Mucosa of descending colon (tissue), 3 donors: ENCODE data around the gene PTPRN2. TPM values are rescaled to one million over a fixed set of nuclear protein-coding genes. Genes with fewer than 3 reads are reported as not detected.

Experiments
- ATAC-seq: fragments of 200-7000 bp; cut with Tn5 transposase; one replicate; pipeline ENCODE4 v1.9.1; 2020; ENCODE audit warnings: mild to moderate bottlenecking, moderate library complexity
- DNase-seq, 3 donors: peaks; one replicate each; pipeline ENCODE4 v3.0.0-alpha.2; 2020
- H3K36me3 ChIP-seq: fragments of 200-600 bp; one replicate; pipeline ENCODE4 v1.8.0; 2021; ENCODE audit warnings: low read depth, mild to moderate bottlenecking
- H3K4me1 ChIP-seq: fragments of 200-600 bp; one replicate; pipeline ENCODE4 v1.8.0; 2021; ENCODE audit warnings: low read depth, mild to moderate bottlenecking
- H3K4me3 ChIP-seq: fragments of 200-600 bp; one replicate; pipeline ENCODE4 v1.8.0; 2021; ENCODE audit warnings: mild to moderate bottlenecking
- H3K9me3 ChIP-seq: fragments of 200-600 bp; one replicate; pipeline ENCODE4 v1.8.0; 2021; ENCODE audit warnings: mild to moderate bottlenecking
- intact Hi-C, 2 donors: fragments of 100-400 bp; cut with DNase I in 1 of 2; cut with micrococcal nuclease in 1 of 2; formaldehyde crosslinking; loops; one replicate each; pipeline versions ENCODE4 v1.11.0 to v1.11.1; 2022; cut with DNase I, micrococcal nuclease
- total RNA-seq, 3 donors: library from RNA; stranded (reverse); fragmentation: NEBNext Ultra II Directional in 2 of 3; extraction: Animal tissue kit (Norgen Biotek cat#: 25700) in 2 of 3; gene quantifications; one replicate each; pipeline versions ENCODE4 v1.2.1 to v1.2.4, GENCODE V29; 2021 to 2023
- TF ChIP-seq, protein P1 (sequence below): fragments of 200-600 bp; IDR thresholded peaks from one replicate; pipeline ENCODE4 v1.8.0; 2022; ENCODE audit warnings: antibody characterized with exemption, mild to moderate bottlenecking
- donor health status: DM: no; HTN: no; CAD: no; lungs with moderate emphysema.
- donor health status: DM: no; HTN: no; CAD: no.
- donor health status: DM: no; HTN: yes; CAD: no.

PTPRN2 gene
- total RNA-seq, 3 donors from 2014 or later = 12.5 to 28.0 (median 26.2) TPM

GRCh38 chr7:158439035-158439434, 148.6 kb downstream of the PTPRN2 start:
- TF ChIP-seq, protein P1, sequence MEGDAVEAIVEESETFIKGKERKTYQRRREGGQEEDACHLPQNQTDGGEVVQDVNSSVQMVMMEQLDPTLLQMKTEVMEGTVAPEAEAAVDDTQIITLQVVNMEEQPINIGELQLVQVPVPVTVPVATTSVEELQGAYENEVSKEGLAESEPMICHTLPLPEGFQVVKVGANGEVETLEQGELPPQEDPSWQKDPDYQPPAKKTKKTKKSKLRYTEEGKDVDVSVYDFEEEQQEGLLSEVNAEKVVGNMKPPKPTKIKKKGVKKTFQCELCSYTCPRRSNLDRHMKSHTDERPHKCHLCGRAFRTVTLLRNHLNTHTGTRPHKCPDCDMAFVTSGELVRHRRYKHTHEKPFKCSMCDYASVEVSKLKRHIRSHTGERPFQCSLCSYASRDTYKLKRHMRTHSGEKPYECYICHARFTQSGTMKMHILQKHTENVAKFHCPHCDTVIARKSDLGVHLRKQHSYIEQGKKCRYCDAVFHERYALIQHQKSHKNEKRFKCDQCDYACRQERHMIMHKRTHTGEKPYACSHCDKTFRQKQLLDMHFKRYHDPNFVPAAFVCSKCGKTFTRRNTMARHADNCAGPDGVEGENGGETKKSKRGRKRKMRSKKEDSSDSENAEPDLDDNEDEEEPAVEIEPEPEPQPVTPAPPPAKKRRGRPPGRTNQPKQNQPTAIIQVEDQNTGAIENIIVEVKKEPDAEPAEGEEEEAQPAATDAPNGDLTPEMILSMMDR = no peak
- Histone ChIP-seq H3K4me1 (no peaks in the 10 kb centered on the region), H3K9me3 (no peaks in the 10 kb centered on the region), H3K4me3 (no peak overlapping the region), H3K36me3 (no peaks in the 10 kb centered on the region)
- ATAC-seq = no peak
- intact Hi-C loops = no loop called here
- no peak for DNase-seq

DNA sequence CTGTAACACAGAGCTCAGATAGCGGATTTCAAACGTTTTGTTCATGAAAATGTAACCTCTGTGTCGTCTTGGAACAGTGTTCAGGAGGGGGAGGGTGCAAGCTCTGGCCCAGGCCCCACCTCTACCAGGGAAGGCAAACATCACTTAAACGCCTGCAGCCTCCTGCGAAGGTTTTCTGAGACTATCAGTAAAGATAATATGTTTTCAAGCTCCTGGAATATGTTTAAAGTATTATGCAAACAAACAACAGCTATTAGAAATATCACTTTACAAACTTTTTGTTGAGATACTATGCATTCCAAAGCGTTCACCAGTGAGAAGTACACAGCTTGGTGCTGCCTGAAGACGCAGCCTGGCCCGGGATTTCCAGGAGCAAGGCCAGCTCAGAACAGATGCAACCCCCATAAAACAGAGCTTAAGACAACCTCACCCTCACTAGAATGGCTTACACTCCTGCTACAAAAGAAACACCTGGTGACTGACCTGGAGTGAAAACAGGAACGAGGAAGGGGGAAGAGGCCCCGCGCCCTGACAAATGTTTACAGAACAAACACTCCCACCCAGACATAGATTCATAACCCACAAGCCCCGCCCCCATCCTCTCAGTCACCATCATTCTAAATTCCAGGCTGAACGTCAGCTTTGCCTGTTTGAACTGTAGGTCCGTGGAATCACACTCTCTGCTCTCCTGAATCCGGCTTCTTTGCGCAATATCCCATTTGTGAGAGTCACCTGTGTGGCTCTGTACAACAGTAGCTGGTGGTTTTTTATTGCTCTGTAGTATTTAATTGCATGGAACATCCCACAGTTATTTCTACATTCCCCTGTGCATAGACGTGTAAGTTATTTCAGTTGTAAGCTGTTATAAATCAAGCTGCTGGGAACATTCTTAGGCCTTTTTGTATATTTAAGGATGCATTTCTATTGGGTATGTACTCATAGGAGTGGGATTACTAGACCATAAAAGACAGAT, 155.0 kb downstream of the PTPRN2 start:
- H3K4me1 ChIP-seq = peaks cover 18% of the 10 kb centered on the region
- no peaks in the 10 kb centered on the region for H3K9me3 ChIP-seq
- DNase-seq (peak; percentile 77 to 86 (median 80)), ATAC-seq (peak; percentile 87)
- H3K4me3 ChIP-seq = no peak overlapping the region
- intact Hi-C loops = no loop called here
- H3K36me3 ChIP-seq = no peaks in the 10 kb centered on the region
- TF ChIP-seq, protein P1 = no peak

GRCh38 chr7:158431941-158432347, 155.7 kb downstream of the PTPRN2 start:
- TF ChIP-seq, protein P1 = no peak
- peak; percentile 68 for ATAC-seq

DNA sequence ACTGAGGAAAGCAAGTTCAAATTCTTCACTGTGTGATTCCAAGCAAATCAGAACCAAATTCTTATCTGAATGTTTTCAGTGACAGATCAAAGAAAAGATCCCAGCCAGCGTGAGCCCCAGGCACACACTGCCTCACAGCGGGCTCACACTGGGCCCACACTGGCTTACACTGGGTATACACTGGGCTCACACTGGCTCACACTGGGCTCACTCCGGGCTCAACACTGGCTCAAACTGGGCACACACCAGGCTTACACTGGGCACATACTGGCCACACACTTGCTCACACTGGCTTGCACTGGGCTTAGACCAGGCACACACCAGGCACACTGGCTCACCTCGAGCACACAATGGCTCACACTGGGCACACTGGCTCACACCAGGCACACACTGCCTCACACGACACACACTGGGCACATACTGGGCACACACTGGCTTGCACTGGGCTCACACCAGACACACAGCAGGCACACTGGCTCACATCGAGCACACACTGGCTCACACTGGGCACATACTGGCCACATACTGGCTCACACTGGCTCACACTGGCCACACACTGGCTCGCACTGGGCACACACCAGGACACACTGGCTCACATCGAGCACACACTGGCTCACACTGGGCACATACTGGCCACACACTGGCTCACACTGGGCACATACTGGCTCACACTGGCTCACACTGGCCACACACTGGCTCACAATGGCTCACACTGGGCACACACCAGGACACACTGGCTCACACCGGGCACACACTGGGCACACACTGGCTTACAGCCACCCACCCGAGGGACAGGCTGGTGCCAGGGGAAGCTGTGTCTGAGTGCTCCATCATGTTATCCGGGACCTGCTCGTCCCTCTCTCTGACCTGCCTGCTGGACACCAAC, 156.3 kb downstream of the PTPRN2 start:
- ATAC-seq = no peak
- DNase-seq = peak in 1 of 3 donors; percentile 6
- TF ChIP-seq, protein P1 = no peak

More at GRCh38 chr7:158431941-158432347, 155.7 kb downstream of the PTPRN2 start:
- intact Hi-C loops = no loop called here
- H3K9me3 ChIP-seq = no peaks in the 10 kb centered on the region
- peaks cover 18% of the 10 kb centered on the region for H3K4me1 ChIP-seq
- H3K4me3 ChIP-seq = no peak overlapping the region
- no peaks in the 10 kb centered on the region for H3K36me3 ChIP-seq
- peak in 2 of 3 donors; percentile 50 to 61 for DNase-seq

DNA sequence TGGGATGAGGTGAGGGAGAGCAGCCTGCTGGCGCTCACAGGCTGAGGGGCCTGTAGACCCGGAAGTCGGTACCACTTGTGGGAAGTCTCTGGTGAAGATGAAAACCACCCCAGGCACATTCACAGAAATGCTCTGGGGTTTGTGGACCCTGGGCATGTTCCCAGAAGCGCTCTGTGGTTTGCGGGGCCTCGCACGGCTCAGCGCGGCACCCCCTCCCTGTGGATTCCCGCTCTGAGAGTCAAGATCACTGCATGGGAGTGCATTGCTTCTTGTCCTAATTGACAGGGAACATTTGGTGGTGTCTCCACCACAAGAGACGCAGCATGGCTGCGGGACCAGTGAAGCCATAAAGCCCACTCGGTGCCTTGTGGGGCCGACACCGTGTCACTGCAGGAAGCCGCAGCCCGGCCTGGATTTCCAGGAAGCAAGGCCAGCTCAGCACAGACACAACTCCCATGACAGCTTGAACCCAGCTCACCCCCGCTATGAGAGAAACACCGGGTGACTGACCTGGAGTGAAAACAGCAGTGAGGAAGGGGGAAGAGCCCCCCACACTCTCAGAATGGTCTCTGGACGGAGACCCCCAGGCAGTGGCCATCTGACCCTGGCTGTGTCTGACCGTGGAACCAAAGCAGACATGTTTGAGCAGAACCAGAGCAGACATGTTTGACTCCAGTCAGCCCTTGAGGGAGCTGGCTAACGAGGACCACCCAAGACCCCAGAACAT, 157.2 kb downstream of the PTPRN2 start:
- Histone ChIP-seq H3K36me3 (no peaks in the 10 kb centered on the region), H3K4me3 (no peak overlapping the region), H3K9me3 (no peaks in the 10 kb centered on the region), H3K4me1 (peaks cover 18% of the 10 kb centered on the region)
- intact Hi-C loops = no loop called here
- DNase-seq = no peak
- ATAC-seq = no peak
- TF ChIP-seq, protein P1 = no peak

More for the DNA sequence above, 156.3 kb downstream of the PTPRN2 start:
- intact Hi-C loops = no loop called here
- Histone ChIP-seq H3K9me3 (no peaks in the 10 kb centered on the region), H3K4me1 (peaks cover 18% of the 10 kb centered on the region), H3K4me3 (no peak overlapping the region), H3K36me3 (no peaks in the 10 kb centered on the region)
